HEK293T (cell line): ENCODE measurements around the gene CHTF18.
A peak's percentile ranks its signal among the peaks of the same experiment; 100 is the strongest.

Experiments
- CTCF ChIA-PET: fragments of 350-600 bp; formaldehyde crosslinking; extraction: SDS; loops from one replicate; lab custom pipeline; 2021; ENCODE audit warnings: antibody characterized with exemption, inconsistent platforms; lab: Yijun Ruan, JAX
- POLR2A ChIA-PET: fragments of 350-600 bp; formaldehyde crosslinking; extraction: SDS; loops from one replicate; lab custom pipeline; 2020; ENCODE audit warnings: antibody characterized with exemption, inconsistent platforms; lab: Yijun Ruan, JAX
- DNase-seq: peaks from one replicate; pipeline ENCODE4 v3.0.0; 2012; ENCODE audit warnings: mixed read lengths; ENCODE audit errors: extremely low spot score
- ARNT ChIP-seq: fragments of 450-650 bp; IDR thresholded peaks from 2 replicates; pipeline ENCODE4 v1.6.1; 2017; ENCODE audit warnings: mild to moderate bottlenecking
- BHLHE40 ChIP-seq: fragments of 450-650 bp; IDR thresholded peaks from 2 replicates; pipeline ENCODE4 v1.6.1; 2016; ENCODE audit warnings: mild to moderate bottlenecking, moderate library complexity, borderline replicate concordance
- CTBP1 ChIP-seq: fragments of 450-650 bp; IDR thresholded peaks from 2 replicates; pipeline ENCODE4 v1.6.1; 2016; ENCODE audit warnings: borderline replicate concordance
- ELF4 ChIP-seq: fragments of 450-650 bp; IDR thresholded peaks from 2 replicates; pipeline ENCODE4 v1.6.1; 2017; ENCODE audit warnings: antibody characterized with exemption
- FOXA1 ChIP-seq: fragments of 450-650 bp; IDR thresholded peaks from 2 replicates; pipeline ENCODE4 v1.6.1; 2016; ENCODE audit warnings: mild to moderate bottlenecking
- FOXK2 ChIP-seq: fragments of 450-650 bp; IDR thresholded peaks from 2 replicates; pipeline ENCODE4 v1.6.1; 2016; ENCODE audit warnings: mild to moderate bottlenecking
- FOXM1 ChIP-seq: fragments of 450-650 bp; IDR thresholded peaks from 2 replicates; pipeline ENCODE4 v1.6.1; 2017; ENCODE audit warnings: mild to moderate bottlenecking, borderline replicate concordance
- HDGF ChIP-seq: fragments of 450-650 bp; IDR thresholded peaks from 2 replicates; pipeline ENCODE4 v1.6.1; 2017; ENCODE audit warnings: antibody characterized with exemption, borderline replicate concordance
- L3MBTL2 ChIP-seq: fragments of 450-650 bp; conservative IDR thresholded peaks from 2 replicates; pipeline ENCODE4 v1.6.1; 2016; ENCODE audit warnings: mild to moderate bottlenecking
- LEF1 ChIP-seq: fragments of 450-650 bp; IDR thresholded peaks from 2 replicates; pipeline ENCODE4 v1.6.1; 2017; ENCODE audit warnings: mild to moderate bottlenecking, borderline replicate concordance
- NFRKB ChIP-seq: fragments of 450-650 bp; IDR thresholded peaks from 2 replicates; pipeline ENCODE4 v1.6.1; 2016; ENCODE audit warnings: mild to moderate bottlenecking, moderate library complexity
- PKNOX1 ChIP-seq: fragments of 450-650 bp; IDR thresholded peaks from 2 replicates; pipeline ENCODE4 v1.6.1; 2016
- SP1 ChIP-seq: fragments of 450-650 bp; IDR thresholded peaks from 2 replicates; pipeline ENCODE4 v1.6.1; 2017
- SUZ12 ChIP-seq: fragments of 450-650 bp; IDR thresholded peaks from 2 replicates; pipeline ENCODE4 v1.6.1; 2016; ENCODE audit warnings: mild to moderate bottlenecking
- TARDBP ChIP-seq: fragments of 450-650 bp; IDR thresholded peaks from 2 replicates; pipeline ENCODE4 v1.6.1; 2016
- ZNF384 ChIP-seq: fragments of 450-650 bp; IDR thresholded peaks from 2 replicates; pipeline ENCODE4 v1.6.1; 2016

The CHTF18 gene

GRCh38 chr16:785563-786535 lies 2.6 kb upstream of the CHTF18 start:
- CTCF ChIA-PET = interaction anchor here (0.5 to 1.1 kb wide), 10 partner anchors 9 to 159 kb away, joined by 3 to 5 read pairs (median 4); no protein-coding TSS in a partner anchor

GRCh38 chr16:787321-787966 lies 976 bp upstream of the CHTF18 start:
- no peak for DNase-seq
- TF ChIP-seq FOXM1 (no peak), TARDBP (no peak), PKNOX1 (no peak), NFRKB (no peak), L3MBTL2 (no peak), ARNT (no peak), SP1 (no peak), FOXK2 (no peak), SUZ12 (no peak), ELF4 (no peak)
- POLR2A ChIA-PET = interaction anchor here (1.3 to 3.1 kb wide), 4 partner anchors 13 to 72 kb away, joined by 3 to 34 read pairs (median 24); partner anchors contain the start of genes ANTKMT, GNG13 and METRN
- CTCF ChIA-PET = interaction anchor here (1.2 to 2.1 kb wide), 3 partner anchors 67 to 75 kb away, joined by 4 to 9 read pairs (median 5); partner anchors contain the start of gene METRN

More at GRCh38 chr16:785563-786535, 2.6 kb upstream of the CHTF18 start:
- POLR2A ChIA-PET = interaction anchor here (0.6 to 3.1 kb wide), 7 partner anchors 13 to 83 kb away, joined by 3 to 34 read pairs (median 4); partner anchors contain the start of gene ANTKMT
- DNase-seq = peak; percentile 68
- TF ChIP-seq ELF4 (no peak), ZNF384 (no peak), CTBP1 (no peak), FOXK2 (no peak), SUZ12 (no peak), PKNOX1 (no peak), NFRKB (no peak), TARDBP (no peak), BHLHE40 (no peak), HDGF (no peak), ARNT (no peak)

GRCh38 chr16:787978-788398 lies 432 bp upstream of the CHTF18 start, which contains the start of gene RPUSD1:
Gene RPUSD1 (minus strand): TSS chr16:788381. CDS start chr16:787737, 644 bp downstream.
- CTCF ChIA-PET = interaction anchor here (0.5 to 2.1 kb wide), 3 partner anchors 72 to 272 kb away, joined by 3 to 9 read pairs (median 5); partner anchors contain the start of gene METRN
- TF ChIP-seq NFRKB = no peak
- TF ChIP-seq ARNT = no peak
- no peak for TF ChIP-seq FOXM1
- TF ChIP-seq HDGF = no peak
- TF ChIP-seq SP1 = no peak
- no peak for TF ChIP-seq ELF4
- no peak for TF ChIP-seq FOXK2
- no peak for TF ChIP-seq CTBP1
- no peak for TF ChIP-seq L3MBTL2
- no peak for TF ChIP-seq PKNOX1
- TF ChIP-seq TARDBP = no peak
- TF ChIP-seq LEF1 = no peak
- POLR2A ChIA-PET = interaction anchor here (0.6 to 3.1 kb wide), 15 partner anchors 9 to 139 kb away, joined by 3 to 34 read pairs (median 4); partner anchors contain the start of genes ANTKMT, GNG13, METRN and WDR24
- DNase-seq = no peak

- CTCF ChIA-PET = interaction anchor here (1.5 to 2.1 kb wide), 2 partner anchors 74 to 77 kb away, joined by 5 to 9 read pairs; partner anchors contain the start of gene METRN
- no peak for TF ChIP-seq HDGF
- TF ChIP-seq LEF1 = no peak
- no peak for TF ChIP-seq FOXA1
- no peak for TF ChIP-seq BHLHE40
- TF ChIP-seq TARDBP = no peak
- TF ChIP-seq ZNF384 = no peak
- no peak for TF ChIP-seq FOXM1
- TF ChIP-seq SUZ12 = no peak
- TF ChIP-seq NFRKB = no peak
- TF ChIP-seq ELF4 = no peak
- TF ChIP-seq CTBP1 = no peak
- no peak for TF ChIP-seq FOXK2
- TF ChIP-seq SP1 = no peak
- no peak for TF ChIP-seq ARNT
- TF ChIP-seq PKNOX1 = no peak
- DNase-seq = no peak
- POLR2A ChIA-PET = interaction anchor here (1.0 to 3.1 kb wide), 9 partner anchors 10 to 77 kb away, joined by 3 to 34 read pairs (median 5); partner anchors contain the start of genes ANTKMT and GNG13
Measured at GRCh38 chr16:789191-789850, 901 bp downstream of the CHTF18 start.
